ENCODE data around the gene TRIM3. TPM values are rescaled to one million over a fixed set of nuclear protein-coding genes. Genes with fewer than 3 reads are reported as not detected.

TRIM3 gene
- total RNA-seq, 1 experiment from 2014 or later = 14.4 TPM

DNA sequence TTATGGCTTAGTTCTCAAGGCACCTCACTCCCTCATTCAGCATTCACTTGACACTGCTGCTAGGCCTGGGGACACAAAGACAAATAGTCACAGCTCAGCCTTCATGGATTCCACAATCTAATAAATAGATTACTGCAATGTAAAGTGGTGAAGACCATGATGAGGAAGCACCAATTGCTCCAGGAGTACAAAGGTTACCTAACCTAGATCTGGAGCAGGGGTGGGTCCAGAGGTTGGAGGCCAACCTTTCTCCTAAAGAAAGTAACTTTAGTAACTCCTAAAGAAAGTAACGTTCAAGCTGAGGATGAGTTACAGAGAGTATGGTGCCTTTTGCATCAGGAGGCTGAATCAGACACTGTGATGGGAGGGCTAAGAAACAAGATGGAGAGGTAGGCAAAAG lies 4.1 kb downstream of the TRIM3 start:
- Histone ChIP-seq H3K4me1 (ENCODE audit: insufficient read depth, low read length) (peaks cover 6% of the 10 kb centered on the region; the same call in 1 of the 2 replicates), H3K4ac (ENCODE audit: low read depth, low read length) (no peak overlapping the region), H2BK20ac (ENCODE audit: low read depth, low read length, poor library complexity, severe bottlenecking) (no peak overlapping the region), H3T11ph (ENCODE audit: low read length) (no peak overlapping the region), H3K27me3 (ENCODE audit: insufficient read depth, low read length) (no peaks in the 10 kb centered on the region; the same call in 1 of the 2 replicates), H2BK120ac (ENCODE audit: low read depth, low read length, poor library complexity, severe bottlenecking) (no peak overlapping the region), H3K14ac (ENCODE audit: insufficient read depth, low read length) (no peak overlapping the region), H4K20me1 (ENCODE audit: control insufficient read depth, insufficient read depth, insufficient read length) (no peaks in the 10 kb centered on the region), H2BK5ac (ENCODE audit: insufficient read length, low read length) (no peak overlapping the region), H3K4me2 (ENCODE audit: insufficient read depth, insufficient read length, low read length) (peak overlapping the region; percentile 21), H4K91ac (ENCODE audit: insufficient read length, low read depth, low read length) (no peak overlapping the region), H2AK5ac (ENCODE audit: insufficient read length, low read length) (no peak overlapping the region), H2AFZ (ENCODE audit: low read length) (no peak overlapping the region), H3K79me2 (ENCODE audit: insufficient read depth, low read length) (no peaks in the 10 kb centered on the region; the same call in 1 of the 2 replicates), H3K18ac (ENCODE audit: insufficient read length, low read depth, low read length) (no peak overlapping the region), H3K56ac (ENCODE audit: insufficient read length, low read depth, low read length) (no peak overlapping the region), H3K23me2 (ENCODE audit: insufficient read length, low read depth, low read length, poor library complexity, severe bottlenecking) (peaks cover 14% of the 10 kb centered on the region), H3K9me3 (ENCODE audit: control insufficient read depth, low read depth, low read length) (no peaks in the 10 kb centered on the region), H4K5ac (ENCODE audit: insufficient read length, low read depth, low read length) (no peak overlapping the region), H4K8ac (replicated peaks; ENCODE audit: insufficient read length, low read depth, low read length) (no peak overlapping the region), H3K79me1 (ENCODE audit: insufficient read depth, low read depth, low read length, poor library complexity, severe bottlenecking) (no peaks in the 10 kb centered on the region), H2BK15ac (ENCODE audit: low read depth, low read length) (no peak overlapping the region), H3K9ac (ENCODE audit: extremely low read depth, insufficient read length, low read length) (no peak overlapping the region), H3K23ac (ENCODE audit: insufficient read length, low read depth, low read length) (no peak overlapping the region), H3K27ac (ENCODE audit: insufficient read length, low read depth, low read length) (no peak overlapping the region), H2BK12ac (ENCODE audit: insufficient read length, low read depth, low read length) (no peak overlapping the region)
- TF ChIP-seq, protein P1, sequence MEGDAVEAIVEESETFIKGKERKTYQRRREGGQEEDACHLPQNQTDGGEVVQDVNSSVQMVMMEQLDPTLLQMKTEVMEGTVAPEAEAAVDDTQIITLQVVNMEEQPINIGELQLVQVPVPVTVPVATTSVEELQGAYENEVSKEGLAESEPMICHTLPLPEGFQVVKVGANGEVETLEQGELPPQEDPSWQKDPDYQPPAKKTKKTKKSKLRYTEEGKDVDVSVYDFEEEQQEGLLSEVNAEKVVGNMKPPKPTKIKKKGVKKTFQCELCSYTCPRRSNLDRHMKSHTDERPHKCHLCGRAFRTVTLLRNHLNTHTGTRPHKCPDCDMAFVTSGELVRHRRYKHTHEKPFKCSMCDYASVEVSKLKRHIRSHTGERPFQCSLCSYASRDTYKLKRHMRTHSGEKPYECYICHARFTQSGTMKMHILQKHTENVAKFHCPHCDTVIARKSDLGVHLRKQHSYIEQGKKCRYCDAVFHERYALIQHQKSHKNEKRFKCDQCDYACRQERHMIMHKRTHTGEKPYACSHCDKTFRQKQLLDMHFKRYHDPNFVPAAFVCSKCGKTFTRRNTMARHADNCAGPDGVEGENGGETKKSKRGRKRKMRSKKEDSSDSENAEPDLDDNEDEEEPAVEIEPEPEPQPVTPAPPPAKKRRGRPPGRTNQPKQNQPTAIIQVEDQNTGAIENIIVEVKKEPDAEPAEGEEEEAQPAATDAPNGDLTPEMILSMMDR (conservative IDR thresholded peaks at IDR 0.05) = no peak
- no peak overlapping the region for H3K27ac Mint-ChIP-seq
- H3K4me1 Mint-ChIP-seq = peaks cover 12 to 16% of the 10 kb centered on the region in 2 experiments
- no peaks in the 10 kb centered on the region for H3K36me3 Mint-ChIP-seq (ENCODE audit: insufficient read depth in 1 of 3, low read depth in 3 of 3)
- no peak for DNase-seq
- H3K4me3 Mint-ChIP-seq = no peak overlapping the region
- WGBS (ENCODE audit: extremely low coverage, insufficient read length, low lambda C conversion rate) = no CpG with 5 or more reads among the region's 1 CpG
- H3K9me3 Mint-ChIP-seq = no peaks in the 10 kb centered on the region
- H3K27me3 Mint-ChIP-seq (ENCODE audit: low read depth) = no peaks in the 10 kb centered on the region; the same call in none of the 2 replicates

Data from H9 (cell line).